Amniotic epithelial cell (primary cell): ENCODE results near the gene CFAP251.
"Not testable (repeated sequence)": the region's sequence is repeated elsewhere in the genome, so short reads cannot be mapped to it uniquely, and the experiment has no call there.

Experiments used
- DNase-seq: peaks from one replicate; pipeline ENCODE4 v3.0.0-alpha.2; 2010; ENCODE audit warnings: low read depth

The CFAP251 gene, protein sequence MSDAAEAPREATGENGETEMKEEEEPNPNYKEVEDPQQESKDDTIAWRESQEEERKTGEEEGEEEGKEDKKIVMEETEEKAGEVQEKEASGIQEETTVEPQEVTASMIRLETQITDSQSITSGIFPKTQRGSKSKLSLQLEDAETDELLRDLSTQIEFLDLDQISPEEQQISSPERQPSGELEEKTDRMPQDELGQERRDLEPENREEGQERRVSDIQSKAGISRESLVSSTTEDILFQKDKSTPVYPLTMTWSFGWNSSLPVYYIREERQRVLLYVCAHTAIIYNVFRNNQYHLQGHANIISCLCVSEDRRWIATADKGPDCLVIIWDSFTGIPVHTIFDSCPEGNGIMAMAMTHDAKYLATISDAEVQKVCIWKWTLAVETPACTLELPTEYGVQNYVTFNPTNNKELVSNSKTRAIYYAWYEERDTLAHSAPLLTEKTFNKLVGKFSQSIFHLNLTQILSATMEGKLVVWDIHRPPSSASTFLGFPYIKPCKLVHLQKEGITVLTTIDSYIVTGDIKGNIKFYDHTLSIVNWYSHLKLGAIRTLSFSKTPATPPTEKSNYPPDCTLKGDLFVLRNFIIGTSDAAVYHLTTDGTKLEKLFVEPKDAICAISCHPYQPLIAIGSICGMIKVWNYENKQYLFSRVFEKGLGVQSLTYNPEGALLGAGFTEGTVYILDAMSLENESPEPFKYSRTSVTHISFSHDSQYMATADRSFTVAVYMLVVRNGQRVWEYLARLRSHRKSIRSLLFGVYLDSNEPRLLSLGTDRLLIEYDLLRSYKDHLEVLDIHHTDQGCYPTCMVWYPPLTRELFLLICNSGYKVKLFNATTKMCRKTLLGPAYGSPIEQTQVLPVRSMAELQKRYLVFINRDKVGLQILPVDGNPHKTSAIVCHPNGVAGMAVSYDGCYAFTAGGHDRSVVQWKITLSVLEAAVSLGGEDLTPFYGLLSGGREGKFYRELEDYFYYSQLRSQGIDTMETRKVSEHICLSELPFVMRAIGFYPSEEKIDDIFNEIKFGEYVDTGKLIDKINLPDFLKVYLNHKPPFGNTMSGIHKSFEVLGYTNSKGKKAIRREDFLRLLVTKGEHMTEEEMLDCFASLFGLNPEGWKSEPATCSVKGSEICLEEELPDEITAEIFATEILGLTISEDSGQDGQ

DNA sequence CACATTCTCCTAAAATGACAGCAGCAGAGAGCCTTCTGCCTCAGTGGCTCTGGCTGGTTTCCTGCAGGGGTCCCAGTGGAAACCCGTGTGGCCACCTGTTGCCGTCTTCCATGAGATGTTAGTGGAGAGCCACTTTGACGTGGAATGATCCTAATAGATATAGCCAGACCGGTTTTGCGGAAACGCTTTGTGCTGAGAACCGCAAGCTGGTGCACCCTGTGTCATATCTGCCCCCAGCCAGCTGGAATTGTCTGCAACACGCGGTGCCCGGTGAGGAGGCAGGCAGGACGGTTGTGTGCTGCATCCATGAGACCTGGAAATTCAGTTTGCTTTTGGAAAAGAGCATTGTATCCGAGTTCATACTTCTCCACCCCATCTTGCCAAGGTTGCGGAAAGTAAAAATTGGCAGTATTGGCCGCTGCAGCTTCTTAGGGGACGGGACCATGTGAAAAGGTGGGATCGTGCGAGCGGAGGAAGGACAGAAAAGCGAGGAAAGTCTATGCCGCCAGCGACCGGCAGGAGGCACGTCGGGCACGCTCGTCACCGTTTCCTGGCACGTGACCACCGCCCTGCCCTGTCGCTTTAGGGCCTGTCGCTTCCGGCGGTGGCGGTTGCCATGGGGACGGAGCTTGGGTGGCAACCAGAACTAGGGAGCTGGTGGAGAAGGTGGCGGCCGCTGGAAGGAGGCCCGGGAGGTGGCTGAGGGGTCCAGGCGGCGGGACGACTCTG is at the start of gene CFAP251:
TSS of gene CFAP251 (plus strand) at position 643 of the 729 bp plus-strand sequence. CDS start 2,714 bp downstream, outside the sequence.
- DNase-seq, result peak; percentile 53

DNA sequence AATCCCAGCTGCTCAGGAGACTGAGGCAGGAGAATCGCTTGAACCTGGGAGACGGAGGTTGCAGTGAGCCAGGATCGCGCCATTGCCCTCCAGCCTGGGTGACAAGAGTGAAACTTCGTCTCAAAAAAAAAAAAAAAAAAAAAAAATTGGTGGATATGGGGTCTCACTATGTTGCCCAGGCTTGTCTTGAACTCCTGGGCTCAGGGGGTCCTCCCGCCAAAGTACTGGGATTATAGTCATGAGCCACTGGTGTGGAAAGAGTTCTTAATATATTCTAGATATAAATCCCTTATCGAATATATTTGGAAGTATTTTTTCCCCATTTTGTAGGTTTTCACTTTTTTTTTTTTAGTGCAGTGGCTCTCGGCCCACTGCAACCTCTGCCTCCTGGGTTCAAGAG is 49.2 kb upstream of the CFAP251 start:
- DNase-seq, result not testable (repeated sequence)

DNA sequence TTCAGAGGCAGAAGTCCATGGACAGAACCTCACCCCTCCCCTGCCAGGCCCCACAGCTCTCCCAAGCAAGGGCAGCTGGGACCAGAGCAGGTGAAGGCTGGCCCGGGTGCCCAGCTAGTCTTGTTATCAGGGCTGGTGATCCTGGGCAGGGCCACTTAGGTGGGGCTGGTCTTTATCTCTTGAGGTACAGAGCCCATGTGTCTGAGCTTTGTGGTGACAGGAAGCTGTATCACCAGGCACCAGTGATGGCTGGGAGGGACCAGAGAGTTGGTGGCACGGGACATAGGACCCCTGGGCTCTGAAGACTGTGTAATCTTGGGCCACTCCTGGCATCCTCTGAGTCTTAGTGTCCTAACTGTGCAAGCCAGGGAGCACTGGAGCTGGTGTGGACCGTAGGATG is 46.9 kb upstream of the CFAP251 start:
- no peak for DNase-seq

DNA sequence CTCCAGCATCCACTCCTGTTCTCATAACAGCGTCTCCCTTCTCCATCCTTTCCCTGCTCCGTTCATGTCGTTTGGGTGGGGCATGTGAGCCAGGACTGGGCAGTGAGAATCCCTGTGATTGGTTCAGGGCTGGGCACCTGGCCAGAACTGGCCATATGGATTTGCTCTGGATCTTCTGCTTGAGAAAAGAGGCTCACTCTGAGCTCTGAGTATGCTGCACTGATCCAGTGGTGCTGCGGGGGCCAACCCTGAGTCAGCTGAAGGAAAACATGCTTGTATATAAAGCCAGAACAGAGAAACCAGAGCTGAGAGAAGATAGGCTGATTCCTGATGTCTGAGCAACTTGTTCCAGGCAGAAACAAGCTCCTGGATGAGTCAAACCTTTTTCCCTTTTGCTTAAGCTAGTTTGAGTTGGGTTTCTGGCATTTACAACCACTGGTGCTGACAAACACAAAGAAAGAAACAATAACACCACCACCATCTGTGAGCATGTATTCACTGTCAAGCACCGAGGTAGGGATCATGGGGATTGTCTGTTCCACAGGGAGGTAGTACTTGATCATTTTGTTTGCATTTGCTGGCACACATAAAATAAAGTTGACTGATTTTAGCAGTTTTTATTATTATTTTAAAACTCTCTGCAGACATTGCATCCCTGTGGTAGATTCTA is 45.7 kb upstream of the CFAP251 start:
- DNase-seq, result peak; percentile 99

DNA sequence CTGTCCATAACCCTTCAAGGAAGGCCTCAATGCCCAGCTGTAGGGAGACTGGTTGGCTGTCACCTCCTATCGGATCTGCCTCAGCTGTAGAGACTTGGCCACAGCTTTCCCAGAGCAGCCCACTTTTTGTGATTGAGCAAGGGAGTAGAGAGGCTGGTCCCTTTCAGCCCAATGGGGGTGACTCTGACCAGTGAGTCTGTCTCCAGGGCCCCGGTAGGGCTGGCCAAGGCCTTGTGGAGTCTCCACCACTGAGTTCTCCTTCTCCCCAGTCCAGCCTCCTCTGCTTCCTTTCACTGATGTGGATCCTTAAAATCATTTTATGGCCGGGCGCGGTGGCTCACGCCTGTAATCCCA is 45.2 kb upstream of the CFAP251 start:
- DNase-seq, result peak; percentile 51

DNA sequence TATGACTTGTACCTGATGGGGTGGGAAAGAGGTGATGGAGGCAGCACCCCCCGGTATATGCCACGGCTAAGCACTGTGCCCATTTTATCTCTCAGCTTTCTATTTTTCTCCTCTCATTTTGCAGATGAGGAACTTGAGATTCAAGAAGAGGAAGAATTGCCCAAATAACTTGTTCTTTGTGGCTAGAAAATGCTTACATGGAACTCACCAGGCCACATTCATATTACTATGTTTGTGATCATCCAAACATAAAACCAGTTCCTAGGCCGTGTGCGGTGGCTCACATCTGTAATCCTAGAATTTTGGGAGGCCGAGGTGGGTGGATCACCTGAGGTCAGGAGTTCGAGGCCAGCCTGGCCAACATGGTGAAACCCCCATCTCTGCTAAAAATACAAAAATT is 44.3 kb upstream of the CFAP251 start:
- no peak for DNase-seq

DNA sequence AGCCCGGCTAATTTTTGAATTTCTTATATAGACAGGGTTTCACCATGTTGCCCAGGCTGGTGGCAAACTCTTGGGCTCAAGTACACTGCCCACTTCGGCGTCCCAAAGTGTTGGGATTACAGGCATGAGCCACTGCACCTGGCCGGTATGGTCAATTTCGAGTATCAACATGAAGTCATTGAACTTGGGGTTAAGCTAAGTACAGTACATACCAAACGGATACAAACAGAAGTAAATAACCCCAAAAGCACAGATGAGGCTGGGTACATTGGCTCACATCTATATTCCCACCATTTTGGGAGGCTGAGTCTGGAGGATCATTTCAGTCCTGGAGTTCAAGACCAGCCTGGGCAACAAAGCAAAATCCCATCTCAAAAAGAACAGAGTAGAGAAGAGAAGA is 42.8 kb upstream of the CFAP251 start:
- DNase-seq, result no peak

DNA sequence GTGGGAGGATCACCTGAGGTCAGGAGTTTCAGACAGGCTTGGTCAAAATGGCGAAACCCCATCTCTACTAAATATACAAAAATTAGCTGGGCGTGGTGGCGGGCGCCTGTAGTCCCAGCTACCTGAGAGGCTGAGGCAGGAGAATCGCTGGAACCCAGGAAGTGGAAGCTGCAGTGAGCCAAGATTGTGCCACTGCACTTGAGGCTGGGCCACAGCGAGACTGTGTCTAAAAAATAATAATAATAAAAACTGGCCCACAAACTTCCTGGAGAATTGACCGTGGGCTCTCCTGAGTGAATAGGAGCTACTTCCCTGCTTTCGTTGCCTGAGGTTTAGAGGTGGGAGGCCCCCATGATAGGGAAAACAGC is 42.3 kb upstream of the CFAP251 start:
- DNase-seq, result not testable (repeated sequence)

DNA sequence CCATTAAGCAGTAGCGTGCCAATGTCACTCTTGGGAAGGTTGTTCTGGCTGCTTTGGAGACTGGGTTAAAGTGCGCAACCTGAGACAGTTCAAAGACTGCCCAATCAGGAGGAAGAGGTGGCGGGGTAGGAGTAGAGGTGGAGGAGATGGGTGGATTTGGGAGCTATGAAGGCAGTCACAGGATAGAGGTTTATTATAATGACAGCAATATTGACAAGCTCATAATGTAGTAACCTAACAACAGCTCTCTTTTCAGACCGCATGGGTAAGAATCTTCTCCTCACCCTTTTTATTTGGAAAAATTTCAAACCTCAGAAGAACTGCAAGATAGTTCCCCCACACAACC is 35.1 kb upstream of the CFAP251 start:
- no peak for DNase-seq

DNA sequence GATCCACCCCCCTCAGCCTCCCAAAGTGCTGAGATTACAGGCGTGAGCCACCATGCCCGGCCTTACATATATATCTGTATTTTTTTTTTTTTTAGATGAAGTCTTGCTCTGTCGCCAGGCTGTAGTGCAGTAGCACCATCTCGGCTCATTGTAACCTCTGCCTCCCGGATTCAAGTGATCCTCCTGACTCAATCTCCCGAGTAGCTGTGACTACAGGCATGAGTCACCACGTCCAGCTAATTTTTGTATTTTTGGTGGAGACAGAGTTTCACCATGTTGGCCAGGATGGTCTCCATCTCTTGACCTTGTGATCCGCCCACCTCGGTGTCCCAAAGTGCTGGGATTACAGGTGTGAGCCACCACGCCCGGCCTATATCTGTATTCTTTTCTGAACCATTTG is 33.3 kb upstream of the CFAP251 start:
- DNase-seq, result peak; percentile 37

DNA sequence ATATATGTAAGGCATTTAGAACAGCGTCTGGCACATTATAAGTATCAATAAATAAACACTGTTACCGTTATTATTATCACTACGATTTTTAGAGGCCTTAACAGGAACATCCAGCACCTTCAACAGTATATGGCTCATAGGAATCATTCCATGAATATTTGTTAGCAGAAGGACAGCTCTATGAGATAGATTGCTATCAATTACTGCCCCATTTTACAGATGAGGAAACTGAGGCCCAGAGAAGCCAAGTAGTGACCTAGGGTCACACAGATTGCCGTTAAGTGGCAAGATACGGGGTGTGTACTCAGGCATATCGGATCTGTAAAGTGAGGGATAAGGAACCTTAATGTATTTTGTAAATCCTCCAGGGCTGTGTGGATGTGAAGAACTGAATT is 30.3 kb upstream of the CFAP251 start:
- DNase-seq, result no peak

DNA sequence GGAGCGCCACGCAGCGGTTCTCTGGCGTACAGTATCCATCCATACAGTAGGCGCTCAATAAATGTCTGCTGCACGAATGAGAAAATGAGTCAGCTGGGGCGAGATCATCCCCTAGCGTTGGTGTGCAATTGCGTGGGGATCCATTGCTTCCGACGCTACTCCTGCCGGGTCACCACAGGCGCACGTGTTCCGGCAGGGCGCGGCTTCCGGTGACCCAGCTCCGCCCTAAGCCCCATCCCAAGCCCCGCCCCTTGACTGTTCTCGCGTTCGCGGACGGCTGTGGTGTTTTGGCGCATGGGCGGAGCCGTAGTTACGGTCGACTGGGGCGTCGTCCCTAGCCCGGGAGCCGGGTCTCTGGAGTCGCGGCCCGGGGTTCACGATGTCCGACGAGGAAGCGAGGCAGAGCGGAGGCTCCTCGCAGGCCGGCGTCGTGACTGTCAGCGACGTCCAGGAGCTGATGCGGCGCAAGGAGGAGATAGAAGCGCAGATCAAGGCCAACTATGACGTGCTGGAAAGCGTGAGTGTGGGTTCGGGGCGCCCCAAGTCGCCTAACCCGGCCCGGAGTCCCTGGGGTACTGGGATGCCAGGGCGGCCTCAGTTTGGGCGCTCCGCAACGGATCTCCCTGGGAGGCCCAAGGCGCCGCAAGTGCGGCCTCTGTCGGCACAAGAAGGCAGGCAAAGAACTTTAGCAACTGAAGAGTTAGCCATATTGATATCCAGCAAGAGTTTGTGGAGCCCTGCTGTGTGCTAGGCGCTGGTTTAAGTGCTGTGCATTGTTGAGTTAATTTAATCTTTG is 29.7 kb upstream of the CFAP251 start, which contains the start of gene PSMD9:
TSS of gene PSMD9 (plus strand) at position 313 of the 796 bp plus-strand sequence. CDS start at position 380, 67 bp downstream.
- DNase-seq, result peak; percentile 99

DNA sequence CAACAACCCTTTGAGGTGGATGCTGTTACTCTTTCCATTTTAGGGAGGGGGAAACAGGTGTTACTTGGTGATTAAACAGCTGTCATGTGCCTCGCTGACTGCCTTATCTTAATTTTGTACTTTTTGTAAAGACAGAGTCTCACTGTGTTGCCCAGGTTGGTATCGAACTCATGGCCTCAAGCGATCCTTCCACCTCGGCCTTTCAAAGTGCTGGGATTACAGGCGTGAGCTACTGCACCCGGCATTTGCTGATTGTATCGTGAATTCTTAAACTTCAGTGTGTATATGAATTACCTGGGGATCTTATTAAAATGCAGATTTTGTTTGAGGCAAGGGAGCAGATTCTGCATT is 29.1 kb upstream of the CFAP251 start:
- DNase-seq, result no peak

DNA sequence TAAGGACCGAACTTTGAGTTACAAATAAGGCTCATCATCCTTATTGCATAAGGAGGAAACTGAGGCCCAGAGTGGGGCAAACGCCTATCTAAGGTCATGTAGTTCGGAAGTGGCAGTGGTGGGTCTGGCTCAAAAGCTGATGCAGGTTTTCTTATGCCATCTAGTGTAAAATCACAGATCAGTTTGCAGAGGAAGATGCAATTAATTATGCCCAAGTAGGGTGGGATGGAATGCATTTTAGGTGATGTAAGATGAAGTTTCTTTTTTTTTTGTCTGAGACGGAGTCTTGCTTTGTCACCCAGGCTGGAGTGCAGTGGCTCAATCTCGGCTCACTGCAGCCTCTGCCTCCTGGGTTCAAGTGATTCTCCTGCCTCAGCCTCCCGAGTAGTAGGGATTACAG is 28.7 kb upstream of the CFAP251 start:
- DNase-seq, result not testable (repeated sequence)

DNA sequence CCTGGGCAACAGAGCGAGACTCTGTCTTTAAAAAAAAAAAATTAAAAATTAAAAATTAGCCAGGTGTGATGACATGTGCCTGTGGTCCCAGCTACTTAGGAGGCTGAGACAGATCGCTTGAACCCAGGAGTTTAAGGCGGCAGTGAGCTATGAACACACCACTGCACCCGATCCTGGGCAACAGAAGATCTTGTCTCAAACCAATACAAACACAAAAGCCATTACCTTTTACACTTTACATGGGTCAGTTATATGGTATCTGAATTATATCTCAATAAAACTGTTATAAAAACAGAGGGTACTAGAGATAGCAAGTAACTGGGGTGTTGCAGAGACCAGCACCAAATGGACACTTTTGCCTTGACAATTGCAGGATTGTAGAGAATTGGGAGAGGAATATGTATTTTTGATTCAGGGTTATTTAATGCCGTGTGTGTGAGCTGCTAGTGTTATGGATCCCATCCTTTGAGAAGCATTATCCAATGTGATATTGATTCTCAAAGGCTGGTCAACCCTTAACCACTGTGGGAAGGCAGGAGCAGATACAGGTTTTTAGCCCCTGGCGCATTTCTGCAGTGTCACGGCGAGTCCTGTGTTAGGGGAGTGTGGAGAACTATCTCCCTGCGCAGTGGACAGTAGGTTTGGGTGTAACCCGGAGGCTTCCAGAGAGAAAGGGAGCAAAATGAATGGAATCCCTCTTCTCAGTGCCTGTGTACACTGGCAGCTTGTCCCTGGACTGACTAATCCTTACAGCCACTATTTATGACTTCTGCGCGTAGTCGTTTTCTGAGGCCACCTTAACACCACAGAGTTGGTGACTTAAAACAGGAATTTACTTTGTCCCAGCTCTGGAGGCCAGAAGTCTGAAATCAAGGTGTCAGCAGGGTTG is 25.5 kb upstream of the CFAP251 start:
- DNase-seq, result no peak

DNA sequence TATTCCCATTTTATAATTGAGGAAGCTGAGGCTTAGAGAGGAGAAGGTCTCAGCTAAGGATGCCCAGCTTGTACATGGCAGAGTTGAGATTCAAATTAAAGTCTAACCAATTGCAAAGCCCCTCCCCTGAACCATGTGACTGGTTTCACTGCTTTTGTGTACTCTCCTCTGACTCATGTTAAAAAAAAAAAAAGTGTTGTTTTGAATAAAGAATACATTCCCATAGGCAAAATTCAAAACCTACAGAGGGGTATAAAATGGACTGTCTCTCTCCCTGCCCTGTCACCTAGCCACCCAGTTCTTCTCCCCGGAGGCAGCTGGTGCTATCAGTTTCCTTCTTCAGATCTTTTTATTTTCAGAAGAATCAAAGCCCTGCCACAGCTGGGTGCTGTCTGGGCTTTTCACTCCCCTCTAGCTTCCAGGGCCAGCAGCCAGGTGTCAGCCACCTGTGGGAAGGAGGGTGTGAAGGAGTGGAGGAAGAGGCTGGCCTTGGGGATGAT is 24.4 kb upstream of the CFAP251 start:
- DNase-seq, result peak; percentile 75

DNA sequence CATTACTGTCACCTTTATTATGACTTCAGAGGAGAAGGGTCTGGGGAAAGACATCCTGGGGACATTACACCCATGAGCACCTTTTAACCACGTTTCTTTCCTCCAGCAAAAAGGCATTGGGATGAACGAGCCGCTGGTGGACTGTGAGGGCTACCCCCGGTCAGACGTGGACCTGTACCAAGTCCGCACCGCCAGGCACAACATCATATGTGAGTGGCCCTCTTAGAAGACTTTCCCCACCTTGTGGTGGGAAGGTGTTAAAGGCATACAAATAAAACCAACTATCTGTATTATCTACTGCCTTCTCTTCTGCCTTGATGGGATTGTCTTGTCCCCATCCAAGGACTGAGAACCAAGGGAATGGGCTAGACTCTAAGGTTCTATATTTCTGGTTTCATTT is 23.8 kb upstream of the CFAP251 start:
- DNase-seq, result peak; percentile 74

DNA sequence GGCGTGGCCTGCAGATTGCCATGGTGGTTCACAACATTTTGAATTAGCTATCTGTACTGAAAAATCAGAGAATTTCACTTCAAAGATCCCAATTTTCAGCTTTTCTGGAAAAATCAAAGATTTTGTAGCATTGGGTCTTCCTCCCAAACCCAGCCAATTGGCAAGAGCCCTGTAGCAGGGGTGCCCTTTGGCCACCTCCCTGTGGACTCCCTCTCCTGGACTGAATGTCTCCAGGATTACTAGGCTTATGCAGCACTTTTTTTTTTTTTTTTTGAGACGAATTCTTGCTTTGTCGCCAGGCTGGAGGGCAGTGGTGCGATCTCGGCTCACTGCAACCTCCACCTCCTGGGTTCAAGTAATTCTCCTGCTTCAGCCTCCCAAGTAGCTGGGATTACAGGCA is 20.1 kb upstream of the CFAP251 start:
- no peak for DNase-seq

DNA sequence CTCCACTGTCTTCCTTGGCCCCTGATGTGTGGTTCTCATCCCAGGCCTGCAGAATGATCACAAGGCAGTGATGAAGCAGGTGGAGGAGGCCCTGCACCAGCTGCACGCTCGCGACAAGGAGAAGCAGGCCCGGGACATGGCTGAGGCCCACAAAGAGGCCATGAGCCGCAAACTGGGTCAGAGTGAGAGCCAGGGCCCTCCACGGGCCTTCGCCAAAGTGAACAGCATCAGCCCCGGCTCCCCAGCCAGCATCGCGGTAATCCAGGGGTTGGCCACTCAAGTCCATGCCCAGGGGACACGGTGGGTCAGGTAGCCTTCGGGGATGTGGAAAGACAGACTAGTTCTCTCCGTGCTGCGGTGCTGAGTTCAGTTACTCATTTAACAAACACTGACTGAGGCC is 18.8 kb upstream of the CFAP251 start:
- DNase-seq, result no peak
